WI38 (cell line): ENCODE results near the gene WASL.

Experiments
- H3K4me3 ChIP-seq: 2 replicates; pipeline ENCODE4 v1.5.1; 2011; ENCODE audit warnings: low read depth, mild to moderate bottlenecking, control low read depth, low read length
- TF ChIP-seq, protein P1 (sequence below): IDR thresholded peaks from 2 replicates; pipeline ENCODE4 v1.5.1; 2012; ENCODE audit warnings: low read depth, mild to moderate bottlenecking, control low read depth, low read length

WASL gene

GRCh38 chr7:123660514-123661354 is 88.1 kb downstream of the WASL start:
- TF ChIP-seq, protein P1, sequence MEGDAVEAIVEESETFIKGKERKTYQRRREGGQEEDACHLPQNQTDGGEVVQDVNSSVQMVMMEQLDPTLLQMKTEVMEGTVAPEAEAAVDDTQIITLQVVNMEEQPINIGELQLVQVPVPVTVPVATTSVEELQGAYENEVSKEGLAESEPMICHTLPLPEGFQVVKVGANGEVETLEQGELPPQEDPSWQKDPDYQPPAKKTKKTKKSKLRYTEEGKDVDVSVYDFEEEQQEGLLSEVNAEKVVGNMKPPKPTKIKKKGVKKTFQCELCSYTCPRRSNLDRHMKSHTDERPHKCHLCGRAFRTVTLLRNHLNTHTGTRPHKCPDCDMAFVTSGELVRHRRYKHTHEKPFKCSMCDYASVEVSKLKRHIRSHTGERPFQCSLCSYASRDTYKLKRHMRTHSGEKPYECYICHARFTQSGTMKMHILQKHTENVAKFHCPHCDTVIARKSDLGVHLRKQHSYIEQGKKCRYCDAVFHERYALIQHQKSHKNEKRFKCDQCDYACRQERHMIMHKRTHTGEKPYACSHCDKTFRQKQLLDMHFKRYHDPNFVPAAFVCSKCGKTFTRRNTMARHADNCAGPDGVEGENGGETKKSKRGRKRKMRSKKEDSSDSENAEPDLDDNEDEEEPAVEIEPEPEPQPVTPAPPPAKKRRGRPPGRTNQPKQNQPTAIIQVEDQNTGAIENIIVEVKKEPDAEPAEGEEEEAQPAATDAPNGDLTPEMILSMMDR = no peak
- no peak overlapping the region for H3K4me3 ChIP-seq

DNA sequence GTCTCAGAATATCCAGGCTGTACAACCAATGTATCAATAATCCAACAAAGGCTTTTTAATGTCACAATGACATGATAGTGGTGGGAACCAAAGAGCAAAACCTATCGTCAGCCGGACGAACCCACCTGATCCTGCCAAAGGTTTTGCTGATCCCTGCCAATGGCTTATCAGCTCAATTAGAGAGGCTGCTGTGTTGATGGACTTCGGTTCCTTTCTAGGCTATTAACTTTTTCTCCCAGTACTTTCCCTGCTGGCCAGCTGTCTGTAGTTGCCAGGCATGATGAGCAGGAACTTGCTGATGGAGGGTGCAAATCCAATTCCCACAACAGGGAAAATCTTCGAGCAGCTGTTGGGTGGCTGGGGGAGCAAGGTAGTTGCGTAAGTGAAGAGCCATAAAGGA is 90.8 kb downstream of the WASL start:
- TF ChIP-seq, protein P1 = no peak
- H3K4me3 ChIP-seq = no peak overlapping the region

DNA sequence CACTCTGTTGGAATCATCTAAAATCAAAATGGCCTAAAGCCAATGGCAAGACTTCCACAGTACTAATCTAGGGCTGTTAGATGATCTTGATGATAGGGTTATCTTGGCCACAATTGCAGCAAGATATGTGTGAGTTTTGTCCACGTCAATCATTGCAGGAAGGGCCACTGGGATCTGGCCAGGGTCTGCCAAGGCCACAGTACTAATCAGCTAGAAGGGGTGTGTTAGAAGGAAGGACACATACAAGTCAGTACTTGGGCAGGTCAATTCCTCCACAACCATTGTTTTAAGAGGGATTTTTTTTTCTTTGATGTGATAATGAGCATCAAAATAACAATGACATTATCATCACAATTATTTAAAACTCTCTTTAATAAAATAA is 91.5 kb downstream of the WASL start:
- TF ChIP-seq, protein P1 = no peak
- H3K4me3 ChIP-seq = no peak overlapping the region

GRCh38 chr7:123656544-123657303 is 92.1 kb downstream of the WASL start:
- no peak overlapping the region for H3K4me3 ChIP-seq
- TF ChIP-seq, protein P1 = no peak

DNA sequence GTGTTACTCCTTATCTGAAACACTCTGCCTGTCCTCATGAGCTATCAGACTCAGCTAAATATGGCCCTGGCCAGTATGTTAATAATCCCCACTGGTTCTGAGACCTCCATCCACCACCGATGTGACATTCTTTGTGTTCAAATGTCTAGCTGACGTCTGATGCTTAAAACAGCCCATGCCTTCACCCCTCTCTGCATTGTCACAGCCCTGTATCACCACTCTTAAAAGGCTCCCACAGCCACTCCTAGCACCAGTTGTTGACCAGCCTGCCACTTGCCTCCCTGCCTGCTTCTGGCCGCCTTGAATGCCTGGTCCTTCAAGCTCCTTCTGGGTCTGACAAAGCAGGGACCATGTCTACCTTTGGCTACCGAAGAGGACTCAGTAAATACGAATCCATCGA is 93.2 kb downstream of the WASL start, which contains the start of gene LMOD2:
Gene LMOD2 (plus strand): TSS at position 253 of the 400 bp plus-strand sequence. CDS start 98 bp downstream, at position 351.
- TF ChIP-seq, protein P1 = no peak
- H3K4me3 ChIP-seq = no peak within 1 kb of the TSS

- no peak overlapping the region for H3K4me3 ChIP-seq
- TF ChIP-seq, protein P1 = no peak
These were observed 95.6 kb downstream of the WASL start for GRCh38 chr7:123653162-123653561.

- TF ChIP-seq, protein P1 = no peak
- no peak overlapping the region for H3K4me3 ChIP-seq
These were observed 96.4 kb downstream of the WASL start for GRCh38 chr7:123652406-123652805.
